ENCODE data around the gene HMCN1. TPM values are rescaled to one million over a fixed set of nuclear protein-coding genes. Genes with fewer than 3 reads are reported as not detected.
A peak's percentile ranks its signal among the peaks of the same experiment; 100 is the strongest.

Gene HMCN1
- total RNA-seq, 1 experiment from 2014 or later = 0.23 TPM

DNA sequence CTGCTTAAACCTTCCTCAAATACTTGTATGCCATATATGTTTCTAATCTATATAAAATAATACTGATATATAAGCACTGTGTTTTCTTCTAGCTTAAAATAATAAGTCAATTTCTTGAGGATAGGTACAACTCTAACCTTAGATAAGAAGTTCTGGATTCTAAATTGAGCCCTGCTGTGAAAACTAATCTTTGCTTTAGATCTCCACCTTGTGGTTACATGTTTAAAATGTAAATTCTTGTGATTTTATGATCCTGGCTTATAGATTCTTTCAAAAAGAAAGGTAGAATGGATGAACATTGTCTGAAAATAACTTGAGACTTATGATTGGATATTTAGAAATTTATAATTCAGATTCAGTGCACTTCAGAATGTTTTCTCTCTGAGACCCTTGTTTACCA lies 38.9 kb upstream of the HMCN1 start:
- TF ChIP-seq TCF7L2 (IDR thresholded peaks at IDR 0.05; ENCODE audit: low read depth, low read length) = no peak
- TF ChIP-seq, protein P1, sequence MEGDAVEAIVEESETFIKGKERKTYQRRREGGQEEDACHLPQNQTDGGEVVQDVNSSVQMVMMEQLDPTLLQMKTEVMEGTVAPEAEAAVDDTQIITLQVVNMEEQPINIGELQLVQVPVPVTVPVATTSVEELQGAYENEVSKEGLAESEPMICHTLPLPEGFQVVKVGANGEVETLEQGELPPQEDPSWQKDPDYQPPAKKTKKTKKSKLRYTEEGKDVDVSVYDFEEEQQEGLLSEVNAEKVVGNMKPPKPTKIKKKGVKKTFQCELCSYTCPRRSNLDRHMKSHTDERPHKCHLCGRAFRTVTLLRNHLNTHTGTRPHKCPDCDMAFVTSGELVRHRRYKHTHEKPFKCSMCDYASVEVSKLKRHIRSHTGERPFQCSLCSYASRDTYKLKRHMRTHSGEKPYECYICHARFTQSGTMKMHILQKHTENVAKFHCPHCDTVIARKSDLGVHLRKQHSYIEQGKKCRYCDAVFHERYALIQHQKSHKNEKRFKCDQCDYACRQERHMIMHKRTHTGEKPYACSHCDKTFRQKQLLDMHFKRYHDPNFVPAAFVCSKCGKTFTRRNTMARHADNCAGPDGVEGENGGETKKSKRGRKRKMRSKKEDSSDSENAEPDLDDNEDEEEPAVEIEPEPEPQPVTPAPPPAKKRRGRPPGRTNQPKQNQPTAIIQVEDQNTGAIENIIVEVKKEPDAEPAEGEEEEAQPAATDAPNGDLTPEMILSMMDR (IDR thresholded peaks at IDR 0.05) = peak; percentile 9; the same call in 1 of the 2 replicates
- in situ Hi-C loops (cut with HindIII; ENCODE audit: low pct_unique_long_range_greater_than_20kb, low sequenced_read_pairs) = no loop called here
- CTCF ChIA-PET = no interaction called here
- no peak for DNase-seq (ENCODE audit: low read depth, low spot score)
- Histone ChIP-seq H3K4me3 (ENCODE audit: low read depth in 2 of 2, low read length in 2 of 2) (no peak overlapping the region), H3K36me3 (ENCODE audit: control insufficient read depth, insufficient read depth, low read length) (no peaks in the 10 kb centered on the region), H3K9me3 (ENCODE audit: control insufficient read depth, insufficient read depth, low read depth, low read length) (no peaks in the 10 kb centered on the region), H3K4me1 (ENCODE audit: control insufficient read depth, insufficient read depth, low read length) (no peaks in the 10 kb centered on the region), H3K27ac (ENCODE audit: low read length) (no peak overlapping the region), H3K27me3 (ENCODE audit: control insufficient read depth, insufficient read depth, low read length) (no peaks in the 10 kb centered on the region)
- no peak for ATAC-seq
- POLR2A ChIA-PET = no interaction called here
- no TSS peak for BruUV-seq (replicated peaks)
- intact Hi-C loops (cut with micrococcal nuclease; ENCODE audit: unreplicated experiment) = no loop called here

GRCh38 chr1:185696422-185697150 lies 37.6 kb upstream of the HMCN1 start:
- ATAC-seq (no peak), DNase-seq (ENCODE audit: low read depth, low spot score) (no peak)
- Histone ChIP-seq H3K27ac (ENCODE audit: low read length) (no peak overlapping the region), H3K36me3 (ENCODE audit: control insufficient read depth, insufficient read depth, low read length) (no peaks in the 10 kb centered on the region), H3K9me3 (ENCODE audit: control insufficient read depth, insufficient read depth, low read depth, low read length) (no peaks in the 10 kb centered on the region), H3K4me1 (ENCODE audit: control insufficient read depth, insufficient read depth, low read length) (no peaks in the 10 kb centered on the region), H3K27me3 (ENCODE audit: control insufficient read depth, insufficient read depth, low read length) (no peaks in the 10 kb centered on the region), H3K4me3 (ENCODE audit: low read depth in 2 of 2, low read length in 2 of 2) (no peak overlapping the region)
- no TSS peak for BruUV-seq (replicated peaks)
- ChIA-PET POLR2A (no interaction called here), CTCF (no interaction called here)
- TF ChIP-seq, protein P1 (IDR thresholded peaks at IDR 0.05) = no peak
- TF ChIP-seq, protein P2, sequence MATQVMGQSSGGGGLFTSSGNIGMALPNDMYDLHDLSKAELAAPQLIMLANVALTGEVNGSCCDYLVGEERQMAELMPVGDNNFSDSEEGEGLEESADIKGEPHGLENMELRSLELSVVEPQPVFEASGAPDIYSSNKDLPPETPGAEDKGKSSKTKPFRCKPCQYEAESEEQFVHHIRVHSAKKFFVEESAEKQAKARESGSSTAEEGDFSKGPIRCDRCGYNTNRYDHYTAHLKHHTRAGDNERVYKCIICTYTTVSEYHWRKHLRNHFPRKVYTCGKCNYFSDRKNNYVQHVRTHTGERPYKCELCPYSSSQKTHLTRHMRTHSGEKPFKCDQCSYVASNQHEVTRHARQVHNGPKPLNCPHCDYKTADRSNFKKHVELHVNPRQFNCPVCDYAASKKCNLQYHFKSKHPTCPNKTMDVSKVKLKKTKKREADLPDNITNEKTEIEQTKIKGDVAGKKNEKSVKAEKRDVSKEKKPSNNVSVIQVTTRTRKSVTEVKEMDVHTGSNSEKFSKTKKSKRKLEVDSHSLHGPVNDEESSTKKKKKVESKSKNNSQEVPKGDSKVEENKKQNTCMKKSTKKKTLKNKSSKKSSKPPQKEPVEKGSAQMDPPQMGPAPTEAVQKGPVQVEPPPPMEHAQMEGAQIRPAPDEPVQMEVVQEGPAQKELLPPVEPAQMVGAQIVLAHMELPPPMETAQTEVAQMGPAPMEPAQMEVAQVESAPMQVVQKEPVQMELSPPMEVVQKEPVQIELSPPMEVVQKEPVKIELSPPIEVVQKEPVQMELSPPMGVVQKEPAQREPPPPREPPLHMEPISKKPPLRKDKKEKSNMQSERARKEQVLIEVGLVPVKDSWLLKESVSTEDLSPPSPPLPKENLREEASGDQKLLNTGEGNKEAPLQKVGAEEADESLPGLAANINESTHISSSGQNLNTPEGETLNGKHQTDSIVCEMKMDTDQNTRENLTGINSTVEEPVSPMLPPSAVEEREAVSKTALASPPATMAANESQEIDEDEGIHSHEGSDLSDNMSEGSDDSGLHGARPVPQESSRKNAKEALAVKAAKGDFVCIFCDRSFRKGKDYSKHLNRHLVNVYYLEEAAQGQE (IDR thresholded peaks at IDR 0.05; ENCODE audit: insufficient read depth in 1 of 2, low read depth in 2 of 2, low read length in 1 of 2) = no peak
- TF ChIP-seq POLR2AphosphoS5 (IDR thresholded peaks at IDR 0.05; ENCODE audit: low read depth, low read length) = no peak
- no peak for TF ChIP-seq SIN3A (IDR thresholded peaks at IDR 0.05; ENCODE audit: borderline replicate concordance, insufficient read depth, low read depth, low read length)
- no peak for TF ChIP-seq TCF7L2 (IDR thresholded peaks at IDR 0.05; ENCODE audit: low read depth, low read length)
- intact Hi-C loops (cut with micrococcal nuclease; ENCODE audit: unreplicated experiment) = no loop called here
- in situ Hi-C loops (cut with HindIII; ENCODE audit: low pct_unique_long_range_greater_than_20kb, low sequenced_read_pairs) = no loop called here

Data from Panc1 (cell line).